HG03064 (cell line): ENCODE measurements around the gene PVALEF.
A peak's percentile ranks its signal among the peaks of the same experiment; 100 is the strongest.
"Not testable (repeated sequence)": the region's sequence is repeated elsewhere in the genome, so short reads cannot be mapped to it uniquely, and the experiment has no call there.

Experiments
- ATAC-seq: cut with Tn5 transposase; IDR thresholded peaks from one replicate; pipeline ENCODE4 v1.9.1; 2021; ENCODE audit warnings: low read depth; ENCODE audit not compliant: unreplicated experiment

PVALEF gene

GRCh38 chr17:81210466-81210865 is 45.2 kb downstream of the PVALEF start:
- no peak for ATAC-seq

- no peak for ATAC-seq
Observed at GRCh38 chr17:81210868-81211267, 45.6 kb downstream of the PVALEF start.

- ATAC-seq = no peak
Observed at GRCh38 chr17:81212365-81212764, 47.1 kb downstream of the PVALEF start.

- no peak for ATAC-seq
Observed at GRCh38 chr17:81213978-81214377, 48.7 kb downstream of the PVALEF start.

GRCh38 chr17:81217491-81217890 is 52.2 kb downstream of the PVALEF start:
- ATAC-seq = no peak

GRCh38 chr17:81218459-81218858 is 53.2 kb downstream of the PVALEF start:
- ATAC-seq = no peak

- ATAC-seq = no peak
Observed at GRCh38 chr17:81218991-81219390, 53.7 kb downstream of the PVALEF start.

- ATAC-seq = no peak
Observed at GRCh38 chr17:81219476-81220180, 54.3 kb downstream of the PVALEF start.

GRCh38 chr17:81221371-81221841 is 56.1 kb downstream of the PVALEF start:
- no peak for ATAC-seq

GRCh38 chr17:81221842-81222619 is 56.7 kb downstream of the PVALEF start:
- no peak for ATAC-seq

- ATAC-seq = no peak
Observed at GRCh38 chr17:81222620-81222905, 57.3 kb downstream of the PVALEF start.

- peak; percentile 80 for ATAC-seq
Observed at GRCh38 chr17:81222906-81223761, 57.8 kb downstream of the PVALEF start, which contains the start of gene CEP131. CEP131 (minus strand) TSS chr17:81222965; CDS start chr17:81220056, 2,909 bp downstream.

GRCh38 chr17:81223762-81224130 is 58.4 kb downstream of the PVALEF start:
- ATAC-seq = no peak

GRCh38 chr17:81227630-81228029 is 62.3 kb downstream of the PVALEF start:
- ATAC-seq = not testable (repeated sequence)

GRCh38 chr17:81228420-81228819 is 63.1 kb downstream of the PVALEF start:
- ATAC-seq = no peak

GRCh38 chr17:81228834-81229665 is 63.7 kb downstream of the PVALEF start:
- no peak for ATAC-seq

GRCh38 chr17:81229666-81229920 is 64.3 kb downstream of the PVALEF start:
- ATAC-seq = no peak

GRCh38 chr17:81230043-81230820 is 64.9 kb downstream of the PVALEF start:
- ATAC-seq = no peak

- no peak for ATAC-seq
Observed at GRCh38 chr17:81231121-81231645, 65.9 kb downstream of the PVALEF start.
